K562 (cell line): ENCODE data around the gene ROBO1.

ENCODE experiments used
- ARID3A ChIP-seq: IDR thresholded peaks from 2 replicates; pipeline ENCODE4 v1.6.1; 2012; ENCODE audit warnings: low read depth, low read length, improper control_type of control experiment, borderline replicate concordance
- CEBPB ChIP-seq: fragments of 450-650 bp; IDR thresholded peaks from 2 replicates; pipeline ENCODE4 v1.6.1; 2016; ENCODE audit warnings: missing genetic modification characterization, missing compliant biosample characterization
- HSF4 ChIP-seq: fragments of 250-450 bp; sonication (Bioruptor Pico); IDR thresholded peaks from 2 replicates; pipeline ENCODE4 v2.1.2; 2022; ENCODE audit warnings: mild to moderate bottlenecking, moderate library complexity, borderline replicate concordance
- POLR2AphosphoS5 ChIP-seq: IDR thresholded peaks from 2 replicates; pipeline ENCODE4 v1.6.1; 2011; ENCODE audit warnings: mild to moderate bottlenecking, low read depth, low read length, moderate library complexity; ENCODE audit not compliant: control insufficient read depth, insufficient read depth

DNA sequence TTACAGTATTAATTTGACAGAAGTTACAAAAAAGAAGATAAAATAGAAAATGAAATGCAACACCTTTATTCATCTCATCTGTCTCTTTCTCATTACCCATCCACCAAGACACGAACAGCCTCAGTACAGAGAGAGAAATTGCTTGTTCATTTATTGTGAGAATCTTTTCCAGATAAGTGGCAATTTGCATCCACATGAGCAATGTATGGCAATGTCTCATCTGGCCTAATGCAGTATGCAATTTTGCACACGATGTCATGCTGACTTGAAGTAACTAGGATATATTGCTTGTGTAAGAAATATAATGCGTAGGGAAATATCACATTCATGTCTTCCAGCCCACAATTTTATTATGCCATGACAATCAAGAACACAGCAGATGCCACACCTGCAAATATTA is 866.9 kb downstream of the ROBO1 start:
- TF ChIP-seq POLR2AphosphoS5 (no peak), HSF4 (no peak), ARID3A (no peak), CEBPB (tag) (no peak)
